ENCODE measurements around the gene TSN.

TSN gene

DNA sequence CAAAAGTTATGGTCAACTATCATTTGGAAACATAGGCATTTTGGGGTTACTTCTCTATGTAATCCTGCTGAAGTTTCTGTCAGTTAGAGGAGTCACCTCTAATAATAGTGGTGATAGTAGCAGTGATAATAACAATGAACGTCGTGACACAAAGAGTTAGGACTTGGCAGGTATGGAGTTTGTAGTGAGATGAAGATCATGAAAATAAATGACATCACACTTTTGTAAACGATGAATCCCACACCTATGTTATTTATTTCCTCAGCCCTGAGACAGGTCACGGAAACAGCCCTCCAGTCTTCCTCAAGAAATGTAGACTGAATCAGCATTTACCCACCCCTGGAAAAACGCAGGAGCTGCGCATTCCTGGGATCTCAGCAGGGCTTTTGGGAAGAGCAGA, 38.8 kb downstream of the TSN start:
- DNase-seq (ENCODE audit: low read depth, low spot score): no peak
- in situ Hi-C loops (cut with HindIII; ENCODE audit: low sequenced_read_pairs): no loop called here
- TF ChIP-seq, protein P1, sequence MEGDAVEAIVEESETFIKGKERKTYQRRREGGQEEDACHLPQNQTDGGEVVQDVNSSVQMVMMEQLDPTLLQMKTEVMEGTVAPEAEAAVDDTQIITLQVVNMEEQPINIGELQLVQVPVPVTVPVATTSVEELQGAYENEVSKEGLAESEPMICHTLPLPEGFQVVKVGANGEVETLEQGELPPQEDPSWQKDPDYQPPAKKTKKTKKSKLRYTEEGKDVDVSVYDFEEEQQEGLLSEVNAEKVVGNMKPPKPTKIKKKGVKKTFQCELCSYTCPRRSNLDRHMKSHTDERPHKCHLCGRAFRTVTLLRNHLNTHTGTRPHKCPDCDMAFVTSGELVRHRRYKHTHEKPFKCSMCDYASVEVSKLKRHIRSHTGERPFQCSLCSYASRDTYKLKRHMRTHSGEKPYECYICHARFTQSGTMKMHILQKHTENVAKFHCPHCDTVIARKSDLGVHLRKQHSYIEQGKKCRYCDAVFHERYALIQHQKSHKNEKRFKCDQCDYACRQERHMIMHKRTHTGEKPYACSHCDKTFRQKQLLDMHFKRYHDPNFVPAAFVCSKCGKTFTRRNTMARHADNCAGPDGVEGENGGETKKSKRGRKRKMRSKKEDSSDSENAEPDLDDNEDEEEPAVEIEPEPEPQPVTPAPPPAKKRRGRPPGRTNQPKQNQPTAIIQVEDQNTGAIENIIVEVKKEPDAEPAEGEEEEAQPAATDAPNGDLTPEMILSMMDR (IDR thresholded peaks at IDR 0.05; ENCODE audit: low read depth, low read length): no peak

DNA sequence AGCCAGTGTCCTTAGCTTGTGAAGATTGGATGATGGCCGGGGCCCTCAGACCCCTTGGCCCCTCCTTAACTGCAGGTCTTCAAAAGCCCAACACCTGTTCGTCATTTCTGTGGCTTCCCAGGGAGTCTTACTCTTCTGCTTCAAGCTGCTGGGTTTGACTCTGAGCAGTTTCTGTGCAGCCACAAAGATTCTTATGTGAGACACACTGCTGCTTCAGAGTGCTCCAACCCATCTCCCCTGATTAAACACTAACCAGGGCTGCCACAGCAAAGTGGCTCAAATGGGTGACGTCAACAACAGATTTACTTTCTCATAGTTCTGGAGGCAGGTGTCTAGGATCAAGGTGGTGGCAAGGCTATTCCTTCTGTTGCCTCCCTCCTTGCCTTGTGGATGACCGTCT, 40.8 kb downstream of the TSN start:
- in situ Hi-C loops (cut with HindIII; ENCODE audit: low sequenced_read_pairs): no loop called here
- no peak for DNase-seq (ENCODE audit: low read depth, low spot score)
- H3K4me3 ChIP-seq (ENCODE audit: low read depth, low read length): no peak overlapping the region
- TF ChIP-seq, protein P1 (IDR thresholded peaks at IDR 0.05; ENCODE audit: low read depth, low read length): no peak

More for the DNA sequence above, 38.8 kb downstream of the TSN start:
- no peak overlapping the region for H3K4me3 ChIP-seq (ENCODE audit: low read depth, low read length)

DNA sequence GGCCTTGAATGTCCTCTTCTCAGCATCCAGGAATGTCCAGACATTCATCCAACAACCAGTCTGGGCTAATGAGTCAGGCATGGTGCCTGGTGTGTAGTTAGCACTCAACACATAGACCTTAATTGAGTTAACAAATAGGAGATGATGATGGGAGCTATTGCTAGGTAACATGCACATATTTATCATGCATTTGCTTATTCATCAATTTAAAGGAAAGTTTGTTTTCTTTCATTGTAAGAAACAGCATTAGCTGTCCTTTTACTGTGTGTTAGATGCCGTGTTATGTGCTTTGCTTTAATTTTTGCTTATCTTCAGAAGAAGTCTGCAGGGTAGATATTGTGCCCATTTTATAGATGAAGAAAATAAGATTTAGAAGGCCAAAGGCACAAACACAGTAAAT, 43.2 kb downstream of the TSN start:
- in situ Hi-C loops (cut with HindIII; ENCODE audit: low sequenced_read_pairs): no loop called here
- no peak overlapping the region for H3K4me3 ChIP-seq (ENCODE audit: low read depth, low read length)
- no peak for DNase-seq (ENCODE audit: low read depth, low spot score)
- TF ChIP-seq, protein P1 (IDR thresholded peaks at IDR 0.05; ENCODE audit: low read depth, low read length): no peak

DNA sequence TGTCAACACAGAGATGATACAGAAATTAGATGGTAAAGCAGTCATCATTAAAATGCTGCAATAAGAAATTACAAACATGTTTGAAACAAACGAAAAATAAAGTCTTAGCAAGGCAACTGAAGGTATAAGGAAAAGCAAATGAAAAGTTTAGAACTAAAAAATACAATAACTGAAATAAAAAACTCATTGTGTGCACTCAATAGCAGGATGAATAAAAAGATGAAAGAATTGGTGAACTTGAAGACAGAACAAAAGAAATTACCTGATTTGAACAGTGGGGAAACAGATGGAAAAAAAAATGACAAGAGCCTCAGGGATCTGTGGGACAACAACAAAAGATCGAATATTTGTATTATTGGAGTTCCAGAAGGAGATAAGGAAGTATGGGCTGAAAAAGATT, 46.5 kb downstream of the TSN start:
- no peak overlapping the region for H3K4me3 ChIP-seq (ENCODE audit: low read depth, low read length)
- TF ChIP-seq, protein P1 (IDR thresholded peaks at IDR 0.05; ENCODE audit: low read depth, low read length): no peak
- DNase-seq (ENCODE audit: low read depth, low spot score): no peak
- in situ Hi-C loops (cut with HindIII; ENCODE audit: low sequenced_read_pairs): no loop called here

DNA sequence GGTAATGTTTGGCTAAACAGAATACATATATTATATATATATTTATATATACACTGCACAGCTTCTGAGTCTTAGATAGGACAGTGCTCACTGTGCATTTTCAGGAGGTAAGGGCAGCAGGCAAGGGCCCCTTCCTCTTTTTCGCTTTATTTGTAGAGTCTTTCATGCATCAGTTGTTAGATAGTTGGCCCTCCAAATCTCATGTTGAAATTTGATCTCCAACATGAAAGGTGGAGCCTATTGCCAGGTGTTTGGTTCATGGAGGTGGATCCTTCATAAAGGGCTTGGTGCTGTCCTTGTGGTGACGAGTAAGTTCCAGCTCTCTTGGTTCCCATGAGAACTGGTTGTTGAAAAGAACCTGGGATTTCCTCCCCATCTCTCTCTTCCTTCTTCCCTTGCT, 48.1 kb downstream of the TSN start:
- no peak overlapping the region for H3K4me3 ChIP-seq (ENCODE audit: low read depth, low read length)
- no peak for DNase-seq (ENCODE audit: low read depth, low spot score)

DNA sequence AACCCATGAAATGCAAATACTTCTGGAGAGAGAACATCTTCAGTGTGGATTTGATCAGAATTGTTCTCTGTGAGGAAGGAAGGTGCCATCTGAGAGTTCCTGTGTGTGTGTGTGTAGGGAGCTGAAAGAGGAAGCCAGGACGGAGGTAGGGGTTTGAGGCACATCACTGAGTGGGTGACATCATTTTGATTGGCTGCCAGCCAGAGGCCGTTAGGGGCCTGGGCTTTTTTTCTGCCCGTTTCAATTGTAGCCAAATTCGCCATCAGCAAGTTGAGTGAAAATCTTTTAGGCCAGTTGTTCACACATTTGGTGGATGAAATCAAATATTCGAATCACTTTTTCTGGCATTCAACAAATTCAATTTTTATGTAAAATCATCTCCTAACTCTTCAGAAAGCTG, 48.9 kb downstream of the TSN start:
- in situ Hi-C loops (cut with HindIII; ENCODE audit: low sequenced_read_pairs): no loop called here
- H3K4me3 ChIP-seq (ENCODE audit: low read depth, low read length): no peak overlapping the region
- TF ChIP-seq, protein P1 (IDR thresholded peaks at IDR 0.05; ENCODE audit: low read depth, low read length): no peak
- peak; percentile 25 for DNase-seq (ENCODE audit: low read depth, low spot score)

More for the DNA sequence above, 48.1 kb downstream of the TSN start:
- TF ChIP-seq, protein P1 (IDR thresholded peaks at IDR 0.05; ENCODE audit: low read depth, low read length): no peak
- in situ Hi-C loops (cut with HindIII; ENCODE audit: low sequenced_read_pairs): no loop called here
